Forelimb muscle (tissue), 1 donor: ENCODE measurements around the gene CTDSPL. TPM values are rescaled to one million over a fixed set of nuclear protein-coding genes. Genes with fewer than 3 reads are reported as not detected.

ENCODE experiments used
- DNase-seq: peaks from one replicate; pipeline ENCODE4 v3.0.0-alpha.2; 2013; ENCODE audit warnings: low read depth
- polyA plus RNA-seq: library from polyadenylated mRNA; unstranded; fragments of 120-200 nt; gene quantifications from one replicate; pipeline ENCODE4 v1.2.1, GENCODE V29; 2013; ENCODE audit not compliant: insufficient read length

CTDSPL gene
- polyA plus RNA-seq, 1 donor = 36.3 TPM

GRCh38 chr3:38001456-38002081 lies 139.9 kb downstream of the CTDSPL start:
- no peak for DNase-seq

- no peak for DNase-seq
Observed at GRCh38 chr3:38002291-38002876, 140.7 kb downstream of the CTDSPL start.

- DNase-seq = no peak
Observed at GRCh38 chr3:38002940-38003339, 141.3 kb downstream of the CTDSPL start.

GRCh38 chr3:38003371-38003816 lies 141.7 kb downstream of the CTDSPL start:
- no peak for DNase-seq

GRCh38 chr3:38003817-38004414 lies 142.2 kb downstream of the CTDSPL start:
- no peak for DNase-seq

- no peak for DNase-seq
Observed at GRCh38 chr3:38004415-38005075, 142.9 kb downstream of the CTDSPL start.

- DNase-seq = no peak
Observed at GRCh38 chr3:38005076-38006020, 143.7 kb downstream of the CTDSPL start.

- no peak for DNase-seq
Observed at GRCh38 chr3:38006031-38006430, 144.4 kb downstream of the CTDSPL start.

- DNase-seq = no peak
Observed at GRCh38 chr3:38006445-38006995, 144.8 kb downstream of the CTDSPL start.

GRCh38 chr3:38007754-38008090 lies 146.0 kb downstream of the CTDSPL start:
- no peak for DNase-seq

- DNase-seq = no peak
Observed at GRCh38 chr3:38008191-38008701, 146.6 kb downstream of the CTDSPL start.

- DNase-seq = no peak
Observed at GRCh38 chr3:38008971-38009580, 147.4 kb downstream of the CTDSPL start.

- DNase-seq = no peak
Observed at GRCh38 chr3:38009807-38010591, 148.3 kb downstream of the CTDSPL start.

GRCh38 chr3:38011111-38011510 lies 149.4 kb downstream of the CTDSPL start:
- no peak for DNase-seq

GRCh38 chr3:38015485-38015884 lies 153.8 kb downstream of the CTDSPL start:
- DNase-seq = no peak

- DNase-seq = no peak
Observed at GRCh38 chr3:38015984-38016383, 154.3 kb downstream of the CTDSPL start.

- DNase-seq = no peak
Observed at GRCh38 chr3:38016410-38016809, 154.7 kb downstream of the CTDSPL start.

- DNase-seq = no peak
Observed at GRCh38 chr3:38016847-38017444, 155.3 kb downstream of the CTDSPL start.
